Measurements from ENCODE around the gene TUBGCP6. TPM values are rescaled to one million over a fixed set of nuclear protein-coding genes. Genes with fewer than 3 reads are reported as not detected.
A peak's percentile ranks its signal among the peaks of the same experiment; 100 is the strongest.

TUBGCP6 gene
- total RNA-seq, 4 donors from 2014 or later: 64.6 to 102 (median 80.3) TPM

DNA sequence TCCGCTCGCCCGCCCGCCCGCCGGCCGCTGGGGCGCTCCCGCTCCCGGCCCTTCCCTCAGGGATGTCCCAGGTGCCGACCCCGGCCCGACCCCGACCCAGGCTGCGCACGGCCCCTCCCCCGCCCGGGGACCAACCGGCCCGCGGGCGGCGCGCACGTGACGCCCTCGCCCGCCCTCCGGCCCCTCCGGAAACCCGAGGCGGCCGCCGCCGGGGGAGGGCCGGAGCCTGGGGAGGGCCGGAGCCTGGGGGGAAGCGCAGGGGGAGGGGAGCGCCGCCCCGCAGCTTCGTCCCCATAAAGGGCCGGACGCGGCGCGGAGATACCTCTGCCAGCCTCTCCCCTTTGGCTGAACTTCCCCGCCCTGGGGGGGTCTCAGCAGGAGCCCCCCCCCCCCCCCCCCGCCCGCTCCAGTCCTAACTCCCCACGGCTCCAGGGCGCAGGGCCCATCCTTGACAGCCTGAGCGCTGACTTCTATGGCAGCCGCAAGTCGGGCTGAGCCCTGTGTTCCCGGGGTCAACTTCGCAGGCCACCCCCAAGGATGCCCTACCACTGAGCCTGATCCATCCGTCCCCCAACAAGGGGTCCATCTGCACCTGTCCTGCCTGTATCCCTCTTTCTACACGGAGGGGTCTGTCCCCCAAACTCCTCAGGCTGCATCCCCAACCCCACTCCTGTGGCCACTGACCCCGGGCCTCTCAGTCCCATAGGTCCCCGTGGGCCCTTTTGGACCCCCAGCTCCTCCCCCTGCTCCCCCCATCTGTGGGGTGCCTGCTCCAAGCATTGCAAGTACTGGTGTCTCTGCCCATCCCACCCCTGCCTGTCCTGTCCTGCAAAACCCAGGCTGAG is 17.0 kb upstream of the TUBGCP6 start, which contains the start of gene MAPK12:
MAPK12 (minus strand) TSS at position 69 of the 845 bp plus-strand sequence. CDS start 174 bp downstream, outside the sequence.
- TF ChIP-seq POLR2A (IDR thresholded peaks at IDR 0.05): no peak
- TF ChIP-seq, protein P1, sequence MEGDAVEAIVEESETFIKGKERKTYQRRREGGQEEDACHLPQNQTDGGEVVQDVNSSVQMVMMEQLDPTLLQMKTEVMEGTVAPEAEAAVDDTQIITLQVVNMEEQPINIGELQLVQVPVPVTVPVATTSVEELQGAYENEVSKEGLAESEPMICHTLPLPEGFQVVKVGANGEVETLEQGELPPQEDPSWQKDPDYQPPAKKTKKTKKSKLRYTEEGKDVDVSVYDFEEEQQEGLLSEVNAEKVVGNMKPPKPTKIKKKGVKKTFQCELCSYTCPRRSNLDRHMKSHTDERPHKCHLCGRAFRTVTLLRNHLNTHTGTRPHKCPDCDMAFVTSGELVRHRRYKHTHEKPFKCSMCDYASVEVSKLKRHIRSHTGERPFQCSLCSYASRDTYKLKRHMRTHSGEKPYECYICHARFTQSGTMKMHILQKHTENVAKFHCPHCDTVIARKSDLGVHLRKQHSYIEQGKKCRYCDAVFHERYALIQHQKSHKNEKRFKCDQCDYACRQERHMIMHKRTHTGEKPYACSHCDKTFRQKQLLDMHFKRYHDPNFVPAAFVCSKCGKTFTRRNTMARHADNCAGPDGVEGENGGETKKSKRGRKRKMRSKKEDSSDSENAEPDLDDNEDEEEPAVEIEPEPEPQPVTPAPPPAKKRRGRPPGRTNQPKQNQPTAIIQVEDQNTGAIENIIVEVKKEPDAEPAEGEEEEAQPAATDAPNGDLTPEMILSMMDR (IDR thresholded peaks at IDR 0.05): no peak
- Histone ChIP-seq H3K9me3 (no peaks in the 10 kb centered on the region), H3K27me3 (peaks cover 5% of the 10 kb centered on the region), H3K4me1 (peaks cover 5 to 15% of the 10 kb centered on the region in 2 donors), H3K4me3 (replicated peaks in 1 of 3) (peak within 1 kb of the TSS in 1 of 3 donors; percentile 27), H3K36me3 (no peaks in the 10 kb centered on the region), H3K27ac (no peak within 1 kb of the TSS)
- intact Hi-C loops (cut with DNase I): no loop called here
- WGBS, 2 donors: 16 to 18% methylated on average over 10 to 13 of the region's 61 CpGs
- DNase-seq: no peak

DNA sequence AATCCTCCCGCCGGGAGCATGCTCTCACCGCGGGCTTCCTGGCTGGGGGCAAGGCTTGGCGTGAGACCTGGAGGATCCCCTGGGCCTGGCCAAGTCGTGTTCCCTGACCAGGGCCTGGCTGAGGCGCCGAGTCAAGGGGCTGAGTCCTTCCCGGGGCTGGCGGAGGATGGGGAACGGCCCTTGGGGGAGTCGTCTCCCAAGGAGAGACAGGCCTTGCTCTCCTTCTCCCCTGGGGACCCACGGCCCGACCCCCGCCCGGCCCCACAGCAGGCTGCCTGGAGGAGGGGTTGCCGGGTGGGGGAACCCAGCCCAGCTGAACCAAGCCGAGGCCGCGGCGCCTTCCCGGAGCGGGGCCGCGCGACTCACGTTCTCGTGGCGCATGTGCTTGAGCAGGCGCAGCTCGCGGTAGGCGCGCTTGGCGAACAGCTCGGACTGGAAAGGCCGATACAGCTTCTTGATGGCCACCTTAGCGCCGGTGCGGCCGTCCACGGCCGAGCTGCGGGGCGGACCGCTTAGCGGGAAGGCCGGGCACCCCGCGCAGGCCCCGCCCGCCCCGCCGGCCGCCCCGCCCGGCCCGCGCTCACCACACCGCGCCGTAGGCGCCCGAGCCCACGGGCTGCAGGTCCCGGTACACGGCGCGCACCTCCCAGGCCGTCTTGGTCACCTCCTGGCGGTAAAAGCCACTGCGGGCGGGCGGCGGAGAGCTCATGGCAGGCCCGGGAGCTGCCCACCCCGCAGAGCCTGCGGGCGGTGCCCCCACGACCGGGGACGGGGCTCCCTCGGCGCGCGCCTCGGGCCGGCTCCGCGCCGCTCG is 16.2 kb upstream of the TUBGCP6 start:
- WGBS, 2 donors: 0% methylated on average over 6 of the region's 92 CpGs; no CpG with 5 or more reads in 1 of the 2 donors
- Histone ChIP-seq H3K27ac (no peak overlapping the region), H3K4me3 (replicated peaks in 1 of 3) (peak overlapping the region in 1 of 3 donors; percentile 27), H3K9me3 (no peaks in the 10 kb centered on the region), H3K36me3 (no peaks in the 10 kb centered on the region), H3K4me1 (peaks cover 5 to 15% of the 10 kb centered on the region in 2 donors), H3K27me3 (peaks cover 5% of the 10 kb centered on the region)
- TF ChIP-seq, protein P1 (IDR thresholded peaks at IDR 0.05): no peak
- TF ChIP-seq POLR2A (IDR thresholded peaks at IDR 0.05): no peak
- intact Hi-C loops (cut with DNase I): no loop called here
- DNase-seq: peak in 1 of 2 donors; percentile 44

DNA sequence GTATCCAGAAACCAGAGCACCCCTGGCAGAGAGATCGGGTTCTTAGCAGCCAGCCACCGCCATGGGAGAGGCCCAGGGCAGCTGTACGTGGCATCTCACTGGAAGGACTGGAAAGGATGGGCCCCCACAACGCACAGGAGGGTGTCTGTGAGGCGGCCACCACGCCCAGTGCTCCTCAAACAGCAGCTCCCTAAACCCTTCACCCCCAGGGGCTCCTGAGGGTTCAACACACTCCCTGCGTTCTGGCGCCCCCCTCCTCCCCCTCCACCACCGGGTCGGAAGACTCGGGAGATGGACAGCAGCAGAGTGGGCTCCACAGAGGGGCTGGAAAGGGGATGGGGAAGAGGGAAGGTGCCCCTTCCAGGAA is 15.6 kb upstream of the TUBGCP6 start:
- Histone ChIP-seq H3K4me3 (replicated peaks in 1 of 3) (peak overlapping the region in 1 of 3 donors; percentile 27), H3K9me3 (no peaks in the 10 kb centered on the region), H3K4me1 (peaks cover 5 to 15% of the 10 kb centered on the region in 2 donors), H3K27me3 (peaks cover 5% of the 10 kb centered on the region), H3K36me3 (no peaks in the 10 kb centered on the region), H3K27ac (no peak overlapping the region)
- no peak for TF ChIP-seq POLR2A (IDR thresholded peaks at IDR 0.05)
- TF ChIP-seq, protein P1 (IDR thresholded peaks at IDR 0.05): no peak
- 38 to 57% methylated on average over 6 to 10 of the region's 11 CpGs for WGBS, 2 donors
- intact Hi-C loops (cut with DNase I): no loop called here
- DNase-seq: no peak

DNA sequence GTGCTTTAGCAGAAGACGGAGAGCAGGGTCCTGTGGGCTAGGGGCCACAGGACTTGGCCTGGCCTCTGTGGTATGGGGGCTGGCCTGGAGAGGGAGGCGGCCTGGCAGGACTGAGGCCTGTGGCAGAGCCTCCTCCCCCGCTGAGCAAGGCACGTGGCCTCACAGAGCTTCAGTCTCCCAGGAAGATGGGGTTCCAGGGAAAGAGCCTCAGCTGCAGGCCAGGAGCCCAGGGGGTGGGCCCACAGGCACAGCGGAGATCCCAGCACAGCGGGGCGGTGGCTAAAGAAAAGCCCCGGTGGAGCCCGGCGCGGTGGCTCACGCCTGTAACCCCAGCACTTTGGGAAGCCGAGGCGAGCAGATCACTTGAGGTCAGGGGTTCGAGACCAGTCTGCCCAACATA is 14.5 kb upstream of the TUBGCP6 start:
- H3K27ac ChIP-seq: no peak overlapping the region
- no peak overlapping the region for H3K4me3 ChIP-seq (replicated peaks in 1 of 3)
- no peak for DNase-seq
- TF ChIP-seq, protein P1 (IDR thresholded peaks at IDR 0.05): no peak
- TF ChIP-seq POLR2A (IDR thresholded peaks at IDR 0.05): no peak
- H3K9me3 ChIP-seq: no peaks in the 10 kb centered on the region
- H3K27me3 ChIP-seq: peaks cover 5% of the 10 kb centered on the region
- intact Hi-C loops (cut with DNase I): loop anchor here (10.0 kb wide), 1 partner anchor 345 kb away; the partner anchor contains the start of gene MAPK8IP2
- H3K36me3 ChIP-seq: no peaks in the 10 kb centered on the region
- peaks cover 5 to 15% of the 10 kb centered on the region in 2 donors for H3K4me1 ChIP-seq
- WGBS, 2 donors: 87 to 97% methylated on average over 7 to 11 of the region's 15 CpGs

Data from thyroid gland (tissue), 4 donors.